Small intestine (tissue), 7 donors: ENCODE data around the gene TNNI2. TPM values are rescaled to one million over a fixed set of nuclear protein-coding genes. Genes with fewer than 3 reads are reported as not detected.
A peak's percentile ranks its signal among the peaks of the same experiment; 100 is the strongest.
"Not testable (repeated sequence)": the region's sequence is repeated elsewhere in the genome, so short reads cannot be mapped to it uniquely, and the experiment has no call there.

Source experiments
- DNase-seq, 2 donors: peaks; one replicate each; pipeline versions ENCODE4 v3.0.0 to v3.0.0-alpha.2; 2013
- FAIRE-seq: peaks from 2 replicates; lab custom pipeline; 2012; peaks lifted over from hg19 to GRCh38; lab: Jason Lieb, UNC
- H3K27ac ChIP-seq, 3 donors: one replicate each; pipeline ENCODE4 v1.5.1; 2013; ENCODE audit warnings: low read length in 2 of 3, mild to moderate bottlenecking in 2 of 3, control low read depth in 1 of 3, inconsistent platforms in 1 of 3, low read depth in 1 of 3, moderate library complexity in 1 of 3
- H3K27me3 ChIP-seq, 3 donors: one replicate each; pipeline ENCODE4 v1.6.1; 2013; ENCODE audit warnings: low read length in 3 of 3, inconsistent platforms in 1 of 3; ENCODE audit not compliant: control insufficient read depth in 3 of 3, insufficient read depth in 3 of 3
- H3K36me3 ChIP-seq, 3 donors: one replicate each; pipeline ENCODE4 v1.6.1; 2013; ENCODE audit warnings: low read length in 3 of 3, inconsistent platforms in 1 of 3, low read depth in 1 of 3, mild to moderate bottlenecking in 1 of 3, moderate library complexity in 1 of 3; ENCODE audit not compliant: control insufficient read depth in 3 of 3, insufficient read depth in 2 of 3
- H3K4me1 ChIP-seq, 3 donors: one replicate each; pipeline ENCODE4 v1.6.1; 2013; ENCODE audit warnings: low read length in 2 of 3, inconsistent platforms in 1 of 3, low read depth in 1 of 3, mild to moderate bottlenecking in 1 of 3, moderate library complexity in 1 of 3; ENCODE audit not compliant: control insufficient read depth in 3 of 3, insufficient read depth in 2 of 3
- H3K4me3 ChIP-seq, 3 donors: one replicate each; pipeline ENCODE4 v1.5.1; 2013; ENCODE audit warnings: low read length in 3 of 3, control low read depth in 1 of 3, inconsistent platforms in 1 of 3, low read depth in 1 of 3, mild to moderate bottlenecking in 1 of 3, moderate library complexity in 1 of 3
- H3K9me3 ChIP-seq, 2 donors: one replicate each; pipeline ENCODE4 v1.6.1; 2013; ENCODE audit warnings: low read depth in 1 of 2, low read length in 1 of 2; ENCODE audit not compliant: control insufficient read depth in 2 of 2, insufficient read depth in 1 of 2
- WGBS, 3 donors: extraction: QIAGEN DNeasy Blood & Tissue Kit; methylation state at CpG; one replicate each; pipeline ENCODE4 v1.1.7; 2013; 5-methylcytosine and 5-hydroxymethylcytosine counted together
- polyA plus RNA-seq, 4 donors: library from polyadenylated mRNA; stranded (reverse) in 3 of 4; unstranded in 1 of 4; fragments of 200-250 nt in 3 of 4; fragments of 120-200 nt in 1 of 4; gene quantifications; one replicate each; pipeline versions ENCODE4 v1.2.1 to v1.2.3, GENCODE V29; 2013
- donor health status: healthy with polysubstance abuse.
- donor health status: control.
- donor health status: control.
- donor health status: Bipolar disorder and iron deficiency.
- donor health status: healthy.

TNNI2 gene
- polyA plus RNA-seq, 4 donors: 0.49 to 8.9 (median 8.2) TPM

- not testable (repeated sequence) for H3K9me3 ChIP-seq, H3K27me3 ChIP-seq, DNase-seq, H3K4me1 ChIP-seq, H3K27ac ChIP-seq, H3K36me3 ChIP-seq, FAIRE-seq, H3K4me3 ChIP-seq
- 61 to 90% (median 67%) methylated on average over 15 to 39 of the region's 42 CpGs for WGBS, 3 donors
Measured at GRCh38 chr11:1803835-1804519, 34.8 kb upstream of the TNNI2 start.

GRCh38 chr11:1805525-1805924, 33.3 kb upstream of the TNNI2 start:
- Histone ChIP-seq H3K27me3 (peaks cover 0 to 4% (median 0%) of the 10 kb centered on the region in 3 donors), H3K27ac (no peak overlapping the region), H3K4me1 (peaks cover 0 to 7% (median 0%) of the 10 kb centered on the region in 3 donors), H3K36me3 (no peaks in the 10 kb centered on the region), H3K4me3 (no peak overlapping the region), H3K9me3 (peaks cover 0 to 4% of the 10 kb centered on the region in 2 donors)
- 77 to 89% (median 80%) methylated on average over 15 of the region's 15 CpGs for WGBS, 3 donors
- FAIRE-seq (no peak), DNase-seq (no peak)

- Histone ChIP-seq H3K9me3 (peaks cover 0 to 9% of the 10 kb centered on the region in 2 donors), H3K4me3 (no peak overlapping the region)
Measured at GRCh38 chr11:1807264-1807995, 31.4 kb upstream of the TNNI2 start.

GRCh38 chr11:1810761-1811160, 28.0 kb upstream of the TNNI2 start:
- DNase-seq (no peak), FAIRE-seq (no peak)
- H3K27me3 ChIP-seq: peaks cover 0 to 7% (median 0%) of the 10 kb centered on the region in 3 donors
- H3K4me3 ChIP-seq: no peak overlapping the region
- H3K9me3 ChIP-seq: peaks cover 0 to 13% of the 10 kb centered on the region in 2 donors
- no peaks in the 10 kb centered on the region for H3K36me3 ChIP-seq
- no peak overlapping the region for H3K27ac ChIP-seq
- WGBS, 3 donors: 71 to 84% (median 76%) methylated on average over 10 of the region's 10 CpGs
- peaks cover 0 to 7% (median 0%) of the 10 kb centered on the region in 3 donors for H3K4me1 ChIP-seq

More at GRCh38 chr11:1807264-1807995, 31.4 kb upstream of the TNNI2 start:
- 15 to 54% (median 28%) methylated on average over 14 of the region's 14 CpGs for WGBS, 3 donors
- FAIRE-seq: no peak
- Histone ChIP-seq H3K4me1 (peaks cover 0 to 7% (median 0%) of the 10 kb centered on the region in 3 donors), H3K36me3 (no peaks in the 10 kb centered on the region), H3K27ac (no peak overlapping the region), H3K27me3 (peaks cover 0 to 4% (median 0%) of the 10 kb centered on the region in 3 donors)
- peak; percentile 26 to 70 for DNase-seq

GRCh38 chr11:1812274-1812673, 26.5 kb upstream of the TNNI2 start:
- Histone ChIP-seq H3K4me3 (no peak overlapping the region), H3K27ac (no peak overlapping the region), H3K4me1 (peaks cover 0 to 7% (median 0%) of the 10 kb centered on the region in 3 donors), H3K27me3 (peaks cover 0 to 7% (median 0%) of the 10 kb centered on the region in 3 donors), H3K9me3 (peaks cover 0 to 13% of the 10 kb centered on the region in 2 donors), H3K36me3 (no peaks in the 10 kb centered on the region)
- FAIRE-seq: no peak
- 82 to 87% (median 86%) methylated on average over 5 of the region's 5 CpGs for WGBS, 3 donors
- no peak for DNase-seq

GRCh38 chr11:1812801-1813200, 26.0 kb upstream of the TNNI2 start:
- DNase-seq: no peak
- WGBS, 3 donors: 79 to 93% (median 93%) methylated on average over 15 of the region's 15 CpGs
- Histone ChIP-seq H3K4me3 (no peak overlapping the region), H3K27me3 (peaks cover 0 to 7% (median 0%) of the 10 kb centered on the region in 3 donors), H3K9me3 (peaks cover 0 to 14% of the 10 kb centered on the region in 2 donors), H3K27ac (no peak overlapping the region), H3K36me3 (no peaks in the 10 kb centered on the region), H3K4me1 (peaks cover 0 to 2% (median 0%) of the 10 kb centered on the region in 3 donors)
- no peak for FAIRE-seq

- FAIRE-seq, DNase-seq, H3K4me1 ChIP-seq, H3K27me3 ChIP-seq, H3K4me3 ChIP-seq, H3K36me3 ChIP-seq, H3K27ac ChIP-seq: not testable (repeated sequence)
- peaks cover 0 to 18% of the 10 kb centered on the region in 2 donors for H3K9me3 ChIP-seq
- WGBS, 3 donors: 86 to 92% (median 87%) methylated on average over 9 of the region's 9 CpGs
Measured at GRCh38 chr11:1813356-1813755, 25.4 kb upstream of the TNNI2 start.

GRCh38 chr11:1814691-1815090, 24.1 kb upstream of the TNNI2 start:
- no peak for FAIRE-seq

More at GRCh38 chr11:1814691-1815090, 24.1 kb upstream of the TNNI2 start:
- Histone ChIP-seq H3K36me3 (no peaks in the 10 kb centered on the region), H3K9me3 (peaks cover 0 to 24% of the 10 kb centered on the region in 2 donors), H3K4me3 (no peak overlapping the region), H3K27me3 (peaks cover 0 to 4% (median 0%) of the 10 kb centered on the region in 3 donors), H3K27ac (no peak overlapping the region), H3K4me1 (no peaks in the 10 kb centered on the region)
- DNase-seq: no peak
- WGBS, 3 donors: 80 to 86% (median 83%) methylated on average over 9 to 10 of the region's 10 CpGs
